Calu3 (cell line): ENCODE results near the gene SRA1. TPM values are rescaled to one million over a fixed set of nuclear protein-coding genes. Genes with fewer than 3 reads are reported as not detected.

Experiments
- BruUV-seq: library from RNA; stranded (reverse); fragments of 400-500 nt; replicated peaks from 2 replicates; lab custom pipeline; 2021; lab: Mats Ljungman, UMichigan
- CTCF ChIA-PET: fragments of 300-600 bp; sonication (Branson Sonifier 250); formaldehyde crosslinking; loops from one replicate; lab custom pipeline; 2022; ENCODE audit warnings: antibody characterized with exemption; lab: Charles Lee
- DNase-seq: peaks from one replicate; pipeline ENCODE4 v3.0.0; 2022
- H3K27ac Mint-ChIP-seq: one replicate; pipeline ENCODE4 v1.8.0; 2022; ENCODE audit warnings: mixed read lengths; ENCODE audit not compliant: unreplicated experiment
- H3K27me3 Mint-ChIP-seq: one replicate; pipeline ENCODE4 v1.8.0; 2022; ENCODE audit warnings: mixed read lengths; ENCODE audit not compliant: unreplicated experiment
- H3K36me3 Mint-ChIP-seq: one replicate; pipeline ENCODE4 v1.8.0; 2022; ENCODE audit warnings: mild to moderate bottlenecking, moderate library complexity, mixed read lengths; ENCODE audit not compliant: insufficient read depth, unreplicated experiment
- H3K4me1 Mint-ChIP-seq: one replicate; pipeline ENCODE4 v1.8.0; 2022; ENCODE audit warnings: mild to moderate bottlenecking, low read depth, mixed read lengths; ENCODE audit not compliant: unreplicated experiment
- H3K4me3 Mint-ChIP-seq: one replicate; pipeline ENCODE4 v1.8.0; 2022; ENCODE audit warnings: mild to moderate bottlenecking, low read depth, moderate library complexity, mixed read lengths; ENCODE audit not compliant: unreplicated experiment
- H3K9me3 Mint-ChIP-seq: one replicate; pipeline ENCODE4 v1.8.0; 2022; ENCODE audit warnings: low read depth, mixed read lengths; ENCODE audit not compliant: unreplicated experiment
- intact Hi-C: fragments of 100-400 bp; cut with micrococcal nuclease; formaldehyde crosslinking; loops from one replicate; pipeline ENCODE4 v1.10.0; 2022; ENCODE audit not compliant: unreplicated experiment
- total RNA-seq: library from RNA; stranded (reverse); gene quantifications from 2 replicates; pipeline ENCODE4 v1.2.3, GENCODE V29; 2022
- TF ChIP-seq, protein P1 (sequence below): fragments of 200-600 bp; IDR thresholded peaks from one replicate; pipeline ENCODE4 v1.8.0; 2022; ENCODE audit warnings: antibody characterized with exemption; ENCODE audit not compliant: unreplicated experiment

Gene SRA1
- total RNA-seq, 1 experiment from 2014 or later, result 33.0 TPM

DNA sequence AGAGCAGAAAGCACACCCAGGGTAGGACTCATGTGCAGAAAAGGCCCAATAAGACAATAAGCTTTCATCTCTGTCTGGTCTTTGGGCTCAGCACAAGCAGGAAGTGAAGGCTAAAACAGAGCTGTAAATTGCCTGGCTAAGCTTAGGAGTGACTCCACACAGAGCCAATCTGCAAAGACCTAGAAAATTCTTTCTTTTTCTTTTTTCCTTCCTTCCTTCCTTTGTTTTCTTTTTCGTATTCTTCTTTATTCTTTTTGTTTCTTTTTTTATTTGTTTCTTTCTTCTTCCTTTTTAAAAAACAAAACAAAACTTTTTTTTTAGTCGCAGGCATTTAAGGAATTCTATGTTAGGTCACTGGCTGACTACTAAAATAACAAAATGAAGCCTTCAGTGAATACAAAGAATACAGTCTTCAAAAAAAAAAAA, 19.5 kb upstream of the SRA1 start:
- intact Hi-C loops, result loop anchor here (10.0 kb wide), 1 partner anchor 148 kb away; no protein-coding TSS in a partner anchor
- Mint-ChIP-seq H3K9me3 (no peaks in the 10 kb centered on the region), H3K27me3 (no peaks in the 10 kb centered on the region), H3K27ac (no peak overlapping the region), H3K4me3 (no peak overlapping the region), H3K4me1 (peaks cover 18% of the 10 kb centered on the region), H3K36me3 (no peaks in the 10 kb centered on the region)
- TF ChIP-seq, protein P1, sequence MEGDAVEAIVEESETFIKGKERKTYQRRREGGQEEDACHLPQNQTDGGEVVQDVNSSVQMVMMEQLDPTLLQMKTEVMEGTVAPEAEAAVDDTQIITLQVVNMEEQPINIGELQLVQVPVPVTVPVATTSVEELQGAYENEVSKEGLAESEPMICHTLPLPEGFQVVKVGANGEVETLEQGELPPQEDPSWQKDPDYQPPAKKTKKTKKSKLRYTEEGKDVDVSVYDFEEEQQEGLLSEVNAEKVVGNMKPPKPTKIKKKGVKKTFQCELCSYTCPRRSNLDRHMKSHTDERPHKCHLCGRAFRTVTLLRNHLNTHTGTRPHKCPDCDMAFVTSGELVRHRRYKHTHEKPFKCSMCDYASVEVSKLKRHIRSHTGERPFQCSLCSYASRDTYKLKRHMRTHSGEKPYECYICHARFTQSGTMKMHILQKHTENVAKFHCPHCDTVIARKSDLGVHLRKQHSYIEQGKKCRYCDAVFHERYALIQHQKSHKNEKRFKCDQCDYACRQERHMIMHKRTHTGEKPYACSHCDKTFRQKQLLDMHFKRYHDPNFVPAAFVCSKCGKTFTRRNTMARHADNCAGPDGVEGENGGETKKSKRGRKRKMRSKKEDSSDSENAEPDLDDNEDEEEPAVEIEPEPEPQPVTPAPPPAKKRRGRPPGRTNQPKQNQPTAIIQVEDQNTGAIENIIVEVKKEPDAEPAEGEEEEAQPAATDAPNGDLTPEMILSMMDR, result no peak
- BruUV-seq, result no TSS peak
- CTCF ChIA-PET, result interaction anchor here (0.6 to 1.7 kb wide), 2 partner anchors 56 to 135 kb away, joined by 3 to 7 read pairs; partner anchors contain the start of gene CD14
- DNase-seq, result no peak

DNA sequence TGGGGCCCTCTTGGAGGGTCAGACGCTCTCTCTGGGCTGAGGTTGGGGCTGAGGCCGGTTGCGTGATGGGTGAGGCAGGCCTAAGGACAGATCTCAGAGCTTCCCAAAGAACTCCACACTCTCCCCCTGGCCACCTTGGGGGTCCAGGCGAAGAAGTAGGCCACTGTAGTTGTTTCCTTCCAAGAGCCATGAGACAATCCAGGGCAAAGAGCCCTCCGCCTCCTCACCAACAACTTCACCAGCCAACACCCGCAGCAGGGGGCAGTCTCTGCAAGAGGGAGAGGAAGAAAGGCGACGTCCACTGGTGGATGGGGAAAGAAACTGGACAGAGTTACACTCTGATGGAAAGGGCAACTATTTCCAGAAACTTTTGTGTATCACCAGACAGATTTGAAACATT, 18.0 kb upstream of the SRA1 start:
- Mint-ChIP-seq H3K27me3 (no peaks in the 10 kb centered on the region), H3K27ac (no peak overlapping the region), H3K4me1 (peaks cover 18% of the 10 kb centered on the region), H3K36me3 (no peaks in the 10 kb centered on the region), H3K4me3 (no peak overlapping the region), H3K9me3 (no peaks in the 10 kb centered on the region)
- CTCF ChIA-PET, result interaction anchor here (1.2 kb wide), 1 partner anchor 18 kb away, joined by 3 read pairs; the partner anchor contains the start of gene SRA1
- intact Hi-C loops, result loop anchor here (1.0 to 10.0 kb wide), 2 partner anchors 60 to 149 kb away; no protein-coding TSS in a partner anchor
- TF ChIP-seq, protein P1, result no peak
- BruUV-seq, result no TSS peak
- DNase-seq, result peak; percentile 66

DNA sequence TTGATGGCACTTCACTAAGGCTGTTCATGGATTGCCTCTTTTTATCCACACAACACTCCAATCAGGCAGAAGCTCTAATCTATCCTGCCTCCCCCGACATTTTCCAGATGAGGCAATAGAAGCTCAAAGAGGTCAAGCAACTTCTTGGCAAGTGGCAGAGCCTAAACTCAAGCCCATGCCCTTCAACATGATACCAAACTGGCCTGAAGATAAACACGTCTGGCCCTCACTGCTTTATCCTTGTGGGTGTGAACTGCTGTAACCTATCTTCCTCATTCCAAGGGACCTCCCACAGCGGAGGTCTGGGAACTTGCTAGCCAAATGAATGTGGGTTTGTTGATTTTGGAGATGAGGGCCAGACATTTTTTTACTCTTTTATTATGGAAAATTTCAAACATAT, 16.9 kb upstream of the SRA1 start:
- no peak overlapping the region for H3K4me3 Mint-ChIP-seq
- DNase-seq, result no peak
- H3K36me3 Mint-ChIP-seq, result no peaks in the 10 kb centered on the region
- no peak overlapping the region for H3K27ac Mint-ChIP-seq
- peaks cover 18% of the 10 kb centered on the region for H3K4me1 Mint-ChIP-seq
- H3K27me3 Mint-ChIP-seq, result no peaks in the 10 kb centered on the region
- TF ChIP-seq, protein P1, result no peak
- CTCF ChIA-PET, result interaction anchor here (1.2 kb wide), 1 partner anchor 17 kb away, joined by 3 read pairs; the partner anchor contains the start of gene SRA1
- no peaks in the 10 kb centered on the region for H3K9me3 Mint-ChIP-seq
- intact Hi-C loops, result loop anchor here (10.0 kb wide), 1 partner anchor 151 kb away; no protein-coding TSS in a partner anchor
- BruUV-seq, result no TSS peak

DNA sequence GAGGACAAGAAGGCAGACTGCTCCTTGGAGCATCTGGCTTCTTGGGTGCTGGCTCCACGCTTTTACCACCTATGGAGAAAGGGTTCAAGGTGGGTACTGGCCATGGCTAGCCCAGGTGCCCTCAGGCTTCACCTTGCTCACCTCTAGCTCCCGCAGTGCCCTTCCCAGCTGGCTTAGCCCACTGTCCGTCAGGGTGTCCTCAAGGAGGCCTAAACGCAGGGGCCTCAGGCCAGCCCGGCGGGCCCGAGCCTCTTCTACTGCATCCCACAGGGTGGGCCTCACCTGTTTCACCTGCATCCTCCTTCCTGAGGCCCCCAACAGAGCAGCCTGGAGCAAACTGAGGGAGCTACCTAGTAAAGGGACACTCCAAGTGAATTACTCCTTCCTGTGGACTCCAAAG, 16.4 kb upstream of the SRA1 start:
- CTCF ChIA-PET, result no interaction called here
- no peak overlapping the region for H3K27ac Mint-ChIP-seq
- BruUV-seq, result no TSS peak

More for the DNA sequence above, 16.4 kb upstream of the SRA1 start:
- Mint-ChIP-seq H3K36me3 (no peaks in the 10 kb centered on the region), H3K4me3 (no peak overlapping the region), H3K27me3 (no peaks in the 10 kb centered on the region), H3K9me3 (no peaks in the 10 kb centered on the region), H3K4me1 (peaks cover 18% of the 10 kb centered on the region)
- intact Hi-C loops, result loop anchor here (10.0 kb wide), 1 partner anchor 151 kb away; no protein-coding TSS in a partner anchor
- TF ChIP-seq, protein P1, result no peak
- no peak for DNase-seq
